Caco-2 (cell line): ENCODE data around the gene GJB1. TPM values are rescaled to one million over a fixed set of nuclear protein-coding genes. Genes with fewer than 3 reads are reported as not detected.

Source experiments
- BruUV-seq: library from RNA; stranded (reverse); fragments of 400-500 nt; replicated peaks from 2 replicates; lab custom pipeline; 2021; lab: Mats Ljungman, UMichigan
- CTCF ChIA-PET: fragments of 300-600 bp; sonication (Branson Sonifier 250); formaldehyde crosslinking; loops from one replicate; lab custom pipeline; 2022; ENCODE audit warnings: antibody characterized with exemption; lab: Charles Lee
- POLR2A ChIA-PET: fragments of 300-600 bp; sonication (Branson Sonifier 250); formaldehyde crosslinking; loops from one replicate; lab custom pipeline; 2022; ENCODE audit warnings: antibody characterized with exemption; lab: Charles Lee
- DNase-seq, 2 experiments: peaks; one replicate each; pipeline versions ENCODE4 v3.0.0 to v3.0.0-alpha.2; 2020 to 2022
- H3K27me3 ChIP-seq: replicated peaks from 2 replicates; pipeline ENCODE4 v1.6.0; 2011; ENCODE audit warnings: low read length; ENCODE audit not compliant: control insufficient read depth, insufficient read depth
- H3K36me3 ChIP-seq: 2 replicates; pipeline ENCODE4 v1.5.1; 2011; ENCODE audit warnings: low read length; ENCODE audit not compliant: control insufficient read depth, insufficient read depth
- H3K4me1 ChIP-seq: fragments of 250-450 bp; sonication (Bioruptor Pico); 2 replicates; pipeline ENCODE4 v1.5.1; 2020; ENCODE audit warnings: mild to moderate bottlenecking
- H3K4me3 ChIP-seq: 2 replicates; pipeline ENCODE4 v1.5.1; 2011; ENCODE audit warnings: low read depth, mild to moderate bottlenecking, control low read depth, low read length
- H3K9me3 ChIP-seq: fragments of 250-450 bp; sonication (Bioruptor Pico); 2 replicates; pipeline ENCODE4 v1.5.1; 2020; ENCODE audit warnings: mild to moderate bottlenecking, moderate library complexity
- H3K27ac Mint-ChIP-seq: one replicate; pipeline ENCODE4 v1.8.0; 2022; ENCODE audit warnings: mixed read lengths; ENCODE audit not compliant: unreplicated experiment
- H3K27me3 Mint-ChIP-seq: one replicate; pipeline ENCODE4 v1.8.0; 2022; ENCODE audit warnings: mixed read lengths; ENCODE audit not compliant: insufficient read depth, unreplicated experiment
- H3K36me3 Mint-ChIP-seq: one replicate; pipeline ENCODE4 v1.8.0; 2022; ENCODE audit warnings: mild to moderate bottlenecking, mixed read lengths; ENCODE audit not compliant: insufficient read depth, unreplicated experiment
- H3K4me1 Mint-ChIP-seq: one replicate; pipeline ENCODE4 v1.8.0; 2022; ENCODE audit warnings: low read depth, mixed read lengths; ENCODE audit not compliant: unreplicated experiment
- H3K4me3 Mint-ChIP-seq: one replicate; pipeline ENCODE4 v1.8.0; 2022; ENCODE audit warnings: mild to moderate bottlenecking, moderate library complexity, mixed read lengths; ENCODE audit not compliant: unreplicated experiment
- H3K9me3 Mint-ChIP-seq: one replicate; pipeline ENCODE4 v1.8.0; 2022; ENCODE audit warnings: mixed read lengths; ENCODE audit not compliant: unreplicated experiment
- CTCF ChIP-seq, 2 experiments: fragments of 200-600 bp in 1 of 2; IDR thresholded peaks; 1 replicate in 1 of 2; 2 replicates in 1 of 2; pipeline versions ENCODE4 v1.5.1 to v1.8.0; 2011 to 2022; ENCODE audit warnings: antibody characterized with exemption in 1 of 2, control low read depth in 1 of 2, inconsistent platforms in 1 of 2, low read depth in 1 of 2, low read length in 1 of 2, mild to moderate bottlenecking in 1 of 2, moderate library complexity in 1 of 2; ENCODE audit not compliant: insufficient read depth in 1 of 2, severe bottlenecking in 1 of 2, unreplicated experiment in 1 of 2
- intact Hi-C: fragments of 100-400 bp; cut with micrococcal nuclease; formaldehyde crosslinking; loops from one replicate; pipeline ENCODE4 v1.10.0; 2022; ENCODE audit not compliant: unreplicated experiment
- total RNA-seq: library from RNA; stranded (reverse); gene quantifications from 2 replicates; pipeline ENCODE4 v1.2.3, GENCODE V29; 2022

Gene GJB1
- total RNA-seq, 1 experiment from 2014 or later: 37.6 TPM

DNA sequence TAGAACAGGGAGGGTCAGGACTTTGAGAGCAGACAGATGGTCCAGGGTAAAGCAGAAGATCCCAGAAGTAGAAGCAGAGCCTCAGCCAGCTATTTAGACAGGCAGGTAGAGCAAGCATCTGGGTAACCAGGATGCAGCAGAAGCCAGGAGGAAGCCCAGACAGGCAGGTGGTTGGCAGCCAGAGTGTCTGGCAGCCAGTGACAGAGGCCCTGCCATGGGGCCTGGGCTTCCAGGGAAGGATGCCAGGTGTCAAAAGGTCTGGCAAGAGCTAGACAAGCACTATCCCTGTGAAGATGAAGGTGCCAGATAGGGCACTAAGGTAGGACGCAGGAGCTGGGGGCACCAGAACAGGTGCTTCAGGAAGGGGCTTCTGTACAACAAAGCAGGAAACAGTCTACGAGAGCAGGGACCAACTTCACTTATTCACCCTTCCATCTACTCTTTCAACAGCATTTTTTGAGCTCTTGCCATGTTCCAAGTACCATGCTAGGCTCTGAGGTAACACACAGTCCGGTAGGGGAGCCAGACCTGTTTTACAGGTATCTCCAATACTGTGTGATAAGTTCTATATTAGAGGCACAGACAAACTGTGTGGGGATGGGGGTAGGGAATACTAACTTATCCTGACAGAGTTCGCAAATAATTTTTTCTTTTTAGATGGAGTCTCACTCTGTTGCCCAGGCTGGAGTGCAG is 38.1 kb upstream of the GJB1 start:
- Histone ChIP-seq H3K36me3 (no peaks in the 10 kb centered on the region), H3K4me3 (no peak overlapping the region), H3K4me1 (peaks cover 36% of the 10 kb centered on the region), H3K27me3 (no peaks in the 10 kb centered on the region), H3K9me3 (no peaks in the 10 kb centered on the region)
- no peak for DNase-seq
- peaks cover 9% of the 10 kb centered on the region for H3K36me3 Mint-ChIP-seq
- peak overlapping the region; percentile 96 for H3K27ac Mint-ChIP-seq
- no peaks in the 10 kb centered on the region for H3K27me3 Mint-ChIP-seq
- H3K9me3 Mint-ChIP-seq: no peaks in the 10 kb centered on the region
- peaks cover 7% of the 10 kb centered on the region for H3K4me1 Mint-ChIP-seq
- ChIA-PET POLR2A (interaction anchor here (1.0 to 3.5 kb wide), 2 partner anchors 98 to 99 kb away, joined by 3 to 34 read pairs; partner anchors contain the start of gene NONO), CTCF (no interaction called here)
- intact Hi-C loops: loop anchor here (1.0 kb wide), 1 partner anchor 32 kb away; no protein-coding TSS in a partner anchor
- H3K4me3 Mint-ChIP-seq: no peak overlapping the region
- no peak for TF ChIP-seq CTCF (IDR thresholded peaks at IDR 0.05; ENCODE audit: insufficient read depth in 1 of 2, low read depth in 1 of 2, low read length in 1 of 2, severe bottlenecking in 1 of 2, unreplicated experiment in 1 of 2)
- no TSS peak for BruUV-seq

DNA sequence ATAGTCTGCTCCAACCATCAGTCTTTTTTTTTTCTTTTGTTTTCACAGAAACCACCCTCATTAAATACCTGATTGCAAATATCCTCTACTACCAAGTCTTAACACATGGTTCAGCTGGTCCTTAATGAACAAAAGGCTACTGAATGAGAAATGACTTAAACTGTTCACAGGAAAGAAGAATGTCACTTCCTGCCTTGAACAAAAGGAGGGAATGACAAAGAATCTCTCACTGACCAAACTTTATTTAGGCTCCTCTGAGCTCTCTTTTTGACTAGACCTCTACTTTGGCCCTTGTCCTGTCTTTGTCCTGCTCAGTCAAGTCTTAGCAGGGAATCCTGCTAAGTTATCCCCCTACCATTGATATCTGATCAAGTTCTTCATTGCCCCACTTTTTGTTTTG is 31.8 kb upstream of the GJB1 start:
- CTCF ChIA-PET: interaction anchor here (0.6 kb wide), 1 partner anchor 78 kb away, joined by 3 read pairs; no protein-coding TSS in a partner anchor
- Histone ChIP-seq H3K4me3 (no peak overlapping the region), H3K27me3 (no peaks in the 10 kb centered on the region), H3K4me1 (no peaks in the 10 kb centered on the region), H3K36me3 (no peaks in the 10 kb centered on the region), H3K9me3 (no peaks in the 10 kb centered on the region)
- H3K36me3 Mint-ChIP-seq: no peaks in the 10 kb centered on the region
- intact Hi-C loops: no loop called here
- H3K4me1 Mint-ChIP-seq: peaks cover 27% of the 10 kb centered on the region
- no peak for DNase-seq
- TF ChIP-seq CTCF (IDR thresholded peaks at IDR 0.05; ENCODE audit: insufficient read depth in 1 of 2, low read depth in 1 of 2, low read length in 1 of 2, severe bottlenecking in 1 of 2, unreplicated experiment in 1 of 2): no peak
- POLR2A ChIA-PET: no interaction called here
- H3K27me3 Mint-ChIP-seq: no peaks in the 10 kb centered on the region
- no peak overlapping the region for H3K4me3 Mint-ChIP-seq
- BruUV-seq: no TSS peak
- no peaks in the 10 kb centered on the region for H3K9me3 Mint-ChIP-seq
- no peak overlapping the region for H3K27ac Mint-ChIP-seq

- H3K9me3 Mint-ChIP-seq: no peaks in the 10 kb centered on the region
- Histone ChIP-seq H3K4me1 (no peaks in the 10 kb centered on the region; the same call in 1 of the 2 replicates), H3K27me3 (no peaks in the 10 kb centered on the region), H3K36me3 (no peaks in the 10 kb centered on the region), H3K9me3 (no peaks in the 10 kb centered on the region), H3K4me3 (no peak overlapping the region)
- no peak for TF ChIP-seq CTCF (IDR thresholded peaks at IDR 0.05; ENCODE audit: insufficient read depth in 1 of 2, low read depth in 1 of 2, low read length in 1 of 2, severe bottlenecking in 1 of 2, unreplicated experiment in 1 of 2)
- no peak overlapping the region for H3K27ac Mint-ChIP-seq
- no peak overlapping the region for H3K4me3 Mint-ChIP-seq
- CTCF ChIA-PET: no interaction called here
- no peaks in the 10 kb centered on the region for H3K27me3 Mint-ChIP-seq
- no peak for DNase-seq
- POLR2A ChIA-PET: no interaction called here
- H3K36me3 Mint-ChIP-seq: no peaks in the 10 kb centered on the region
- peaks cover 37% of the 10 kb centered on the region for H3K4me1 Mint-ChIP-seq
- intact Hi-C loops: no loop called here
- no TSS peak for BruUV-seq
Measured at GRCh38 chrX:71195964-71196649, 26.9 kb upstream of the GJB1 start.
